Heart left ventricle (tissue), 16 donors: ENCODE data around the gene KAT5. TPM values are rescaled to one million over a fixed set of nuclear protein-coding genes. Genes with fewer than 3 reads are reported as not detected.
A peak's percentile ranks its signal among the peaks of the same experiment; 100 is the strongest.

Experiments used
- ATAC-seq, 4 donors: fragments of 200-7000 bp; cut with Tn5 transposase; one replicate each; pipeline ENCODE4 v1.9.1; 2020 to 2022; ENCODE audit warnings: moderate library complexity in 4 of 4, mild to moderate bottlenecking in 3 of 4, moderate number of reproducible peaks in 1 of 4
- DNase-seq, 5 donors: peaks; one replicate each; pipeline ENCODE4 v3.0.0-alpha.2; 2020
- H3K27ac ChIP-seq, 12 donors: fragments of 200-600 bp; sonication (generic) in 4 of 12; one replicate each; pipeline versions ENCODE4 v1.5.0 to v1.8.0; 2016 to 2022; ENCODE audit warnings: mild to moderate bottlenecking in 2 of 12
- H3K27me3 ChIP-seq, 9 donors: fragments of 200-600 bp; sonication (generic) in 2 of 9; one replicate each; pipeline versions ENCODE4 v1.5.1 to v1.8.0; 2016 to 2022; ENCODE audit warnings: mild to moderate bottlenecking in 3 of 9
- H3K36me3 ChIP-seq, 9 donors: fragments of 200-600 bp; sonication (generic) in 2 of 9; one replicate each; pipeline versions ENCODE4 v1.5.0 to v1.8.0; 2018 to 2022; ENCODE audit warnings: mild to moderate bottlenecking in 2 of 9
- H3K4me1 ChIP-seq, 12 donors: fragments of 200-600 bp; sonication (generic) in 4 of 12; one replicate each; pipeline versions ENCODE4 v1.5.0 to v1.8.0; 2016 to 2022; ENCODE audit warnings: mild to moderate bottlenecking in 3 of 12
- H3K4me3 ChIP-seq, 12 donors: fragments of 200-600 bp; sonication (generic) in 4 of 12; one replicate each; pipeline versions ENCODE4 v1.5.0 to v1.8.0; 2017 to 2022; ENCODE audit warnings: mild to moderate bottlenecking in 9 of 12, moderate library complexity in 4 of 12
- H3K9me3 ChIP-seq, 12 donors: fragments of 200-600 bp; sonication (generic) in 4 of 12; one replicate each; pipeline versions ENCODE4 v1.5.0 to v1.8.0; 2016 to 2022; ENCODE audit warnings: mild to moderate bottlenecking in 1 of 12
- CTCF ChIP-seq, 12 donors: fragments of 200-600 bp; sonication (generic) in 4 of 12; IDR thresholded peaks; one replicate each; pipeline versions ENCODE4 v1.5.0 to v1.8.0; 2018 to 2022; ENCODE audit warnings: antibody characterized with exemption in 12 of 12, mild to moderate bottlenecking in 5 of 12
- POLR2A ChIP-seq, 2 donors: fragments of 450-650 bp; IDR thresholded peaks; one replicate each; pipeline ENCODE4 v1.6.1; 2017; ENCODE audit warnings: antibody characterized with exemption in 2 of 2, mild to moderate bottlenecking in 2 of 2, moderate library complexity in 2 of 2
- WGBS, 4 donors: extraction: QIAGEN DNeasy Blood & Tissue Kit in 2 of 4; methylation state at CpG; one replicate each; pipeline versions ENCODE4 v1.1.5 to v1.1.7; 2013 to 2018; 5-methylcytosine and 5-hydroxymethylcytosine counted together
- intact Hi-C, 10 donors: fragments of 100-400 bp; cut with DNase I; formaldehyde crosslinking; loops; one replicate each; pipeline versions ENCODE4 v1.11.1 to v1.14.2; 2022
- polyA plus RNA-seq, 2 donors: library from polyadenylated mRNA; stranded (reverse); fragments of 200-250 nt; gene quantifications; one replicate each; pipeline ENCODE4 v1.2.3, GENCODE V29; 2013
- total RNA-seq, 9 donors: library from RNA; depleted of rRNA in 2 of 9; stranded (reverse); fragments of >200 nt in 2 of 9; fragmentation: NEBNext Ultra II Directional in 3 of 9; extraction: Animal tissue kit (Norgen Biotek cat#: 25700) in 3 of 9; gene quantifications; one replicate each; pipeline versions ENCODE4 v1.1.0 to v1.2.4, GENCODE V29; 2016 to 2023
- donor health status: ischemic (EF 13 %, LVEDD 7.1; RV severe dilation, severe dysfunction).
- donor health status: healthy with polysubstance abuse.
- donor health status: DM: no; HTN: yes; CAD: no.
- donor health status: DM: no; HTN: no; CAD: no.
- donor health status: ischemic (EF 25% LVEDD 6.9; RV normal size, moderate dysfunction).
- donor health status: ischemic (EF 25% LVEDD 5.7; RV mildly dilated, moderate dysfunction).
- donor health status: healthy.
- donor health status: DM: yes; HTN: yes; CAD: no.
- donor health status: ischemic (EF 35%, LVEDD 5.7; RV mildly dilated, moderate dysfunction).
- donor health status: nonischemic (EF 11% LVEDD 7.7; RV severe dilation, severe dysfunction).
- donor health status: DM: yes; HTN: yes; CAD: no.
- donor health status: PGD.
- donor health status: ischemic (EF 29% LVEDD 5.4; RV normal size, mild dysfunction).
- donor health status: nonischemic (EF 23%, LVEDD 6.1; RV moderate dilation, normal function).

The KAT5 gene
- total and polyA plus RNA-seq, 11 donors = 36.4 to 62.5 (median 40.1) TPM

DNA sequence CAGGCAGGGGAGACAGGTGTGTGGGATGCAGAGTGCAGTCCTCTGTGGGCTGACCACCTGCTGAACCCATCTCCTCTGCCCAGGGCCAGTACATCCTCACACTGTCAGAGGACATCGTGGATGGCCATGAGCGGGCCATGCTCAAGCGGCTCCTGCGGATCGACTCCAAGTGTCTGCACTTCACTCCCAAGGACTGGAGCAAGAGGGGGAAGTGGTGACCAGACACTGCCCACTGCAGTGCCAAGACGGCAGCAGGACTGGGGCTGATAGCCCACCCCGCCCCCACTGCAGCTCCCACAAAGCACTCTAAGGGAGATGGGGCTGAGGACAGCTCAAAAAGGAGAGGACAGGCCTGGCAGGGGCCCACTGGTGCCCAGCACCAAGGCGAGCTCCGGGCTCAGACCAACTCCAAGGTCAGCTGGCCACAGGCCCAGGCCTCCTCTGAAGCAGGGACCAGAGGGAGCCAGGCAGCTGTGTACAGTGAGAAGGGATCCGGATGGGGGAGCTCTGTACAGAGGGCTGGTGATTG, 7.0 kb downstream of the KAT5 start:
- Histone ChIP-seq H3K36me3 (peaks cover 3 to 58% (median 53%) of the 10 kb centered on the region in 9 donors), H3K4me1 (peaks cover 8 to 30% (median 16%) of the 10 kb centered on the region in 12 donors), H3K4me3 (peak overlapping the region in 9 of 12 donors; percentile 65 to 97 (median 84)), H3K9me3 (no peaks in the 10 kb centered on the region), H3K27me3 (no peaks in the 10 kb centered on the region), H3K27ac (peak overlapping the region in 2 of 12 donors; percentile 95 to 96)
- peak in 1 of 5 donors; percentile 54 for DNase-seq
- intact Hi-C loops = loop anchor here in 3 of 10 donors (10.0 kb wide), 2 partner anchors 104 to 266 kb away; partner anchors contain the start of genes MAP3K11 (in 1 of the 3) and PCNX3 (in 1 of the 3)
- ATAC-seq = peak in 3 of 4 donors; percentile 21 to 47 (median 21)
- 57 to 67% (median 66%) methylated on average over 8 to 10 of the region's 10 CpGs for WGBS, 4 donors
- TF ChIP-seq POLR2A (IDR thresholded peaks at IDR 0.05) (no peak), CTCF (IDR thresholded peaks at IDR 0.05) (no peak)

DNA sequence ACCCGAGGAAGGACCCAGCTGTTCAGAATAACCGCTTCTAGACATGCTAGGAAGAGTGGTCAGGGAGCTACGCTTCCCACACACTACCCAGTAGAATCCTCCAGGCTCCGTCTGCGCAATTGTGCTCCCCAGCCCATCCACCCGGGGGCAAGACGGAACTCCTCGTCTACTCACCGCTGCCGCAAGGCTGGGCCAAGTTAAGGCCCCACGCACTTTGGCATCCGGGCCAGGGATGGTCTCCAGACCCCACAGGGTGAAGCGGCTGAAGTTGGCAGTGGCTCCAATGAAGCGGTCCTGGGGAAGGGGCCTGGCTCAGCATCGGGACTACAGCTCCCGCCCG, 7.8 kb downstream of the KAT5 start:
- intact Hi-C loops = loop anchor here in 4 of 10 donors (5.0 to 10.0 kb wide), 3 partner anchors 52 to 265 kb away; partner anchors contain the start of genes MAP3K11 (in 1 of the 4) and PCNX3 (in 1 of the 4)
- 3 to 8% (median 5%) methylated on average over 12 to 17 of the region's 17 CpGs for WGBS, 4 donors
- peak; percentile 1 to 29 (median 13) for ATAC-seq

GRCh38 chr11:65720211-65720934, 8.3 kb downstream of the KAT5 start, which contains the start of gene RNASEH2C:
Gene RNASEH2C (minus strand): TSS chr11:65720798. CDS start chr11:65720758, 40 bp downstream.
- H3K4me1 ChIP-seq = peaks cover 8 to 30% (median 16%) of the 10 kb centered on the region in 12 donors
- peak within 1 kb of the TSS; percentile 48 to 97 (median 80) for H3K4me3 ChIP-seq
- peak in 1 of 2 donors; percentile 90 for TF ChIP-seq POLR2A (IDR thresholded peaks at IDR 0.05)
- peak in 1 of 12 donors; percentile 30 for TF ChIP-seq CTCF (IDR thresholded peaks at IDR 0.05)
- peak within 1 kb of the TSS; percentile 63 to 96 (median 90) for H3K27ac ChIP-seq
- no peaks in the 10 kb centered on the region for H3K9me3 ChIP-seq
- ATAC-seq (peak; percentile 85 to 96 (median 96)), DNase-seq (peak; percentile 87 to 92 (median 87))
- 0 to 1% (median 0%) methylated on average over 44 to 76 of the region's 76 CpGs for WGBS, 4 donors
- no peaks in the 10 kb centered on the region for H3K27me3 ChIP-seq
- intact Hi-C loops = loop anchor here in 1 of 10 donors (5.0 kb wide), 1 partner anchor 52 kb away; no protein-coding TSS in a partner anchor
- H3K36me3 ChIP-seq = peaks cover 0 to 44% (median 40%) of the 10 kb centered on the region in 9 donors

More for the DNA sequence above, 7.8 kb downstream of the KAT5 start:
- Histone ChIP-seq H3K36me3 (peaks cover 0 to 50% (median 45%) of the 10 kb centered on the region in 9 donors), H3K4me3 (peak overlapping the region; percentile 48 to 97 (median 80)), H3K27ac (peak overlapping the region; percentile 63 to 96 (median 90)), H3K9me3 (no peaks in the 10 kb centered on the region), H3K4me1 (peaks cover 8 to 30% (median 16%) of the 10 kb centered on the region in 12 donors), H3K27me3 (no peaks in the 10 kb centered on the region)
- peak in 1 of 5 donors; percentile 47 for DNase-seq
- TF ChIP-seq POLR2A (IDR thresholded peaks at IDR 0.05) (no peak), CTCF (IDR thresholded peaks at IDR 0.05) (no peak)

- Histone ChIP-seq H3K27me3 (no peaks in the 10 kb centered on the region), H3K36me3 (peaks cover 0 to 25% (median 21%) of the 10 kb centered on the region in 9 donors), H3K4me1 (peaks cover 8 to 28% (median 16%) of the 10 kb centered on the region in 12 donors), H3K27ac (no peak overlapping the region), H3K9me3 (no peaks in the 10 kb centered on the region), H3K4me3 (no peak overlapping the region)
- intact Hi-C loops = loop anchor here in 1 of 10 donors (5.0 kb wide), 1 partner anchor 50 kb away; no protein-coding TSS in a partner anchor
- WGBS, 4 donors = 79 to 100% (median 89%) methylated on average over 1 of the region's 1 CpG
- DNase-seq = no peak
- no peak for TF ChIP-seq CTCF (IDR thresholded peaks at IDR 0.05)
- TF ChIP-seq POLR2A (IDR thresholded peaks at IDR 0.05) = no peak
- no peak for ATAC-seq
Measured at GRCh38 chr11:65722261-65722660, 10.2 kb downstream of the KAT5 start.
